Endothelial cell (in vitro differentiated cells): ENCODE results near the gene NAALADL2. TPM values are rescaled to one million over a fixed set of nuclear protein-coding genes. Genes with fewer than 3 reads are reported as not detected.

Source experiments
- DNase-seq: peaks from one replicate; pipeline ENCODE4 v3.0.0; 2021; ENCODE audit warnings: low spot score
- H3K27ac Mint-ChIP-seq: one replicate; pipeline ENCODE4 v1.8.0; 2021; ENCODE audit warnings: mixed read lengths, inconsistent platforms; ENCODE audit not compliant: unreplicated experiment
- H3K27me3 Mint-ChIP-seq: one replicate; pipeline ENCODE4 v1.8.0; 2021; ENCODE audit warnings: mild to moderate bottlenecking, moderate library complexity, mixed read lengths, inconsistent platforms; ENCODE audit not compliant: unreplicated experiment
- H3K36me3 Mint-ChIP-seq: one replicate; pipeline ENCODE4 v1.8.0; 2021; ENCODE audit warnings: mild to moderate bottlenecking, low read depth, mixed read lengths, inconsistent platforms; ENCODE audit not compliant: unreplicated experiment
- H3K4me1 Mint-ChIP-seq: one replicate; pipeline ENCODE4 v1.8.0; 2021; ENCODE audit warnings: mild to moderate bottlenecking, mixed read lengths, inconsistent platforms; ENCODE audit not compliant: unreplicated experiment
- H3K4me3 Mint-ChIP-seq: one replicate; pipeline ENCODE4 v1.8.0; 2021; ENCODE audit warnings: mild to moderate bottlenecking, mixed read lengths, inconsistent platforms; ENCODE audit not compliant: unreplicated experiment
- H3K9me3 Mint-ChIP-seq: one replicate; pipeline ENCODE4 v1.8.0; 2021; ENCODE audit warnings: mixed read lengths, inconsistent platforms; ENCODE audit not compliant: unreplicated experiment
- CTCF ChIP-seq: fragments of 200-600 bp; sonication (generic); IDR thresholded peaks from one replicate; pipeline ENCODE4 v1.5.0; 2021; ENCODE audit warnings: antibody characterized with exemption; ENCODE audit not compliant: unreplicated experiment
- total RNA-seq: library from RNA; stranded (reverse); fragmentation: NEBNext Ultra II Directional; extraction: Animal tissue kit (Norgen Biotek cat#: 25700); gene quantifications from one replicate; pipeline ENCODE4 v1.2.1, GENCODE V29; 2021; ENCODE audit not compliant: unreplicated experiment

The NAALADL2 gene
- total RNA-seq, 1 donor from 2014 or later: 3.5 TPM

- Mint-ChIP-seq H3K4me3 (no peak overlapping the region), H3K27ac (no peak overlapping the region), H3K4me1 (peaks cover 5% of the 10 kb centered on the region), H3K27me3 (no peaks in the 10 kb centered on the region), H3K36me3 (no peaks in the 10 kb centered on the region), H3K9me3 (no peaks in the 10 kb centered on the region)
- no peak for DNase-seq
- TF ChIP-seq CTCF: no peak
These were observed 99.7 kb downstream of the NAALADL2 start for GRCh38 chr3:174958671-174959328.

GRCh38 chr3:174959556-174960065, 100.5 kb downstream of the NAALADL2 start:
- Mint-ChIP-seq H3K36me3 (no peaks in the 10 kb centered on the region), H3K9me3 (no peaks in the 10 kb centered on the region), H3K4me1 (peaks cover 5% of the 10 kb centered on the region), H3K27ac (no peak overlapping the region), H3K4me3 (no peak overlapping the region), H3K27me3 (no peaks in the 10 kb centered on the region)
- no peak for TF ChIP-seq CTCF
- no peak for DNase-seq

DNA sequence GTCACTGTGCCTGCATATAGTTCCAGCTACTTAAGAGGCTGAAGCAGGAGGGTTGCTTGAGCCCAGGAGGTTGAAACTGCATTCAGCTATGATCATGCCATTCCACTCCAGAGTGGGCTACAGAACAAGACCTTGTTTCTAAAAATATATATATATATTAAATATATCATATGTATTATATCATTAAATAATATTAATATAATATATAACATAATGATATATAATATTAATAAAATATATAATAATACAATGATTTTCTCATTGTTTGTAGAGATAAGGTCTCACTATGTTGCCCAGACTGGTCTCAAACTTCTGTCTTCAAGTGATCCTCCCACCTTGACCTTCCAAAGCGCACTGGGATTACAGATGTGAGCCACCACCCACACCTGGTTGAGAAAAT, 101.8 kb downstream of the NAALADL2 start:
- Mint-ChIP-seq H3K9me3 (no peaks in the 10 kb centered on the region), H3K4me1 (peaks cover 5% of the 10 kb centered on the region), H3K27ac (no peak overlapping the region), H3K4me3 (no peak overlapping the region), H3K36me3 (no peaks in the 10 kb centered on the region), H3K27me3 (no peaks in the 10 kb centered on the region)
- DNase-seq: no peak
- TF ChIP-seq CTCF: no peak

- no peak for TF ChIP-seq CTCF
- DNase-seq: no peak
- no peaks in the 10 kb centered on the region for H3K4me1 Mint-ChIP-seq
- H3K9me3 Mint-ChIP-seq: no peaks in the 10 kb centered on the region
- H3K36me3 Mint-ChIP-seq: no peaks in the 10 kb centered on the region
- no peaks in the 10 kb centered on the region for H3K27me3 Mint-ChIP-seq
- no peak overlapping the region for H3K4me3 Mint-ChIP-seq
- H3K27ac Mint-ChIP-seq: no peak overlapping the region
These were observed 114.3 kb downstream of the NAALADL2 start for GRCh38 chr3:174973465-174973864.

DNA sequence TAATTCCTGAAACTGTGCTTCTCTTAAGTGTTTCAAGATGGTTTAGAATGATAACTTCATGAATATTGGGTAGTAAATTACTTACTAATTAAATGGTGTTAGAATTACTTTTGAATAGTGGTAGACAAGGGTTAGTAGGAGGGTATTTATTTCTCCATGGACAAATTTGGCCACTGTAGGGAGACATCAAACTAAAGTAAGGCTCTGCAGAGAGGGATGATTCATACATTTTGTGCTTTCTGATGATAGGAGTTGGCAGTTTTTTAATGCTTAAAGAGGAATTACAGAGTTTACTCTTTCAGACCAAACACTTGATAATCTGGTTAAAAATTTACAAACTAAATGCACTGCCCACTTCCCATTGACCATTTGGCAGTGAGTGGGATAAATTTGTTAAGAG, 127.6 kb downstream of the NAALADL2 start:
- no peaks in the 10 kb centered on the region for H3K27me3 Mint-ChIP-seq
- TF ChIP-seq CTCF: no peak
- H3K4me1 Mint-ChIP-seq: no peaks in the 10 kb centered on the region
- H3K27ac Mint-ChIP-seq: no peak overlapping the region
- DNase-seq: no peak
- H3K4me3 Mint-ChIP-seq: no peak overlapping the region
- no peaks in the 10 kb centered on the region for H3K36me3 Mint-ChIP-seq
- no peaks in the 10 kb centered on the region for H3K9me3 Mint-ChIP-seq
